ENCODE data around the gene ING3. TPM values are rescaled to one million over a fixed set of nuclear protein-coding genes. Genes with fewer than 3 reads are reported as not detected.

Gene ING3
- total RNA-seq, 1 donor from 2014 or later: 12.7 TPM

DNA sequence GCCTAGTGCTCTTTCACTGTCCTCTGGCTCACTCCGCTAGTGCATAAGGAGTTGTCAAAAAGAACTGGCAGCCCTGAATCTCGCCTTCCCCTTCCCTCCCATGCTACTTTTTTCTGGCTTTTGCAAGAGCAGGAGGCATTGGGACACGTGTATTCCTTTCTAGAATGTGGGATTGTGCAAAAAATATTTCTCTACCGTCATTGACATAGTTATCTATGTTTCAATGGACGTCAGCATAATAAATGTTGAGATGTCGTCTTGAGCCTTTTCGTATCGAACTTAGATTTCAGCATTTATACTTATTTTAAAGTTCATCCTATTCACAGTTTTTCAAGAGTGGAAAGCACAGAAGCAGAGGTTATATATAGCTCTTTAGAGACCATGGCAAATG is 727 bp downstream of the ING3 start:
- Histone ChIP-seq H3K36me3 (ENCODE audit: control insufficient read depth, insufficient read depth, low read length) (no peaks in the 10 kb centered on the region), H3K4me3 (ENCODE audit: low read depth, low read length) (peak overlapping the region; percentile 71), H3K27me3 (ENCODE audit: control insufficient read depth, insufficient read depth, low read length) (no peaks in the 10 kb centered on the region)
- TF ChIP-seq CTCF (IDR thresholded peaks at IDR 0.05; ENCODE audit: insufficient read depth, low read length, poor library complexity, severe bottlenecking): no peak
- DNase-seq (ENCODE audit: low read depth): no peak

DNA sequence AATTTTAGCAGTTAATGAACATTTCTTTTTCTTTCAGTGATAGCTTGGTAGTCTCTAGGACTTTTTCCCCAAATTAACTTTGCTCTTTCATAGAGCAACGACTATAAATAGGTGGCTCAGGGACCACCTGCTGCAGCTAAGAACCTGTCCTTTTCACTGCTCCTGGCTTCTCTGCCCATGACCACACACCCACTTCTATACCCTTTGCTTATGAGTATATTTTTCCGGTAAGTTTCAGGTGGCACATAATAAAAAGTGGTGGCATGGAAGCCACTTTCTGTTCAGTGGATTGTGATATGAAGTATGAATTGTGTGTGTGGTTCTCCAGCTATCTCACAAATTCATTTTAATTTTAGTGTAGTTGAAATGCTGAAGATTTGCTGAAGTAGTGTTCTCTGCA is 1.2 kb downstream of the ING3 start:
- no peak for DNase-seq (ENCODE audit: low read depth)
- TF ChIP-seq CTCF (IDR thresholded peaks at IDR 0.05; ENCODE audit: insufficient read depth, low read length, poor library complexity, severe bottlenecking): no peak
- Histone ChIP-seq H3K36me3 (ENCODE audit: control insufficient read depth, insufficient read depth, low read length) (no peaks in the 10 kb centered on the region), H3K27me3 (ENCODE audit: control insufficient read depth, insufficient read depth, low read length) (no peaks in the 10 kb centered on the region), H3K4me3 (ENCODE audit: low read depth, low read length) (no peak overlapping the region)

DNA sequence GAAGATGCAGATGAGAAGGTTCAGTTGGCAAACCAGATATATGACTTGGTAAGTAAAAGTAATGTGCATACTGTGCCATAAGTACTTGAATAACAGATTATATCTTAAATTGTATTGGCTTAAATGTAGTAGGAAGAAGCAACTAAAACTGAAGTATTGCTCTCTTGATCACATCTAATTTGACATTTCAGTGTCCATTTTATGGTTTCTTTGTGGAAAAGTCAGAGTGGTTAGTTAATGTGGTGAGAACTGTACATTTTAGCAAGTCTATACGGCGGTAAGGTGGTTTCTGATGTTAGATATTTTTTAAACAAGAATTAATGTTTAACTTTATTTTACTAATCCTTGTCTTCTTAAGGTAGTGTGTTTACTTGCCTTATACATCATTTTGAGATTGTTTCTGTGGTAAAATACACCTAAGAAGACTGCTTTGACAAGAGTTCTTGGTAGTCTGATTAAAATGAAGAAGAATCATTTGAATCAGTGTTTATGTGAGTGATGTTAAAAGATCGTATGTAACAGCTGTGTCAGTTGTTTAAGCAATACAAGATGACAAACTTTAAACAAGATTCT is 5.1 kb downstream of the ING3 start:
- Histone ChIP-seq H3K36me3 (ENCODE audit: control insufficient read depth, insufficient read depth, low read length) (no peaks in the 10 kb centered on the region), H3K4me3 (ENCODE audit: low read depth, low read length) (no peak overlapping the region), H3K27me3 (ENCODE audit: control insufficient read depth, insufficient read depth, low read length) (no peaks in the 10 kb centered on the region)
- TF ChIP-seq CTCF (IDR thresholded peaks at IDR 0.05; ENCODE audit: insufficient read depth, low read length, poor library complexity, severe bottlenecking): no peak
- DNase-seq (ENCODE audit: low read depth): no peak

GRCh38 chr7:120959929-120960484 is 9.4 kb downstream of the ING3 start:
- Histone ChIP-seq H3K4me3 (ENCODE audit: low read depth, low read length) (no peak overlapping the region), H3K27me3 (ENCODE audit: control insufficient read depth, insufficient read depth, low read length) (no peaks in the 10 kb centered on the region), H3K36me3 (ENCODE audit: control insufficient read depth, insufficient read depth, low read length) (no peaks in the 10 kb centered on the region)
- no peak for DNase-seq (ENCODE audit: low read depth)
- TF ChIP-seq CTCF (IDR thresholded peaks at IDR 0.05; ENCODE audit: insufficient read depth, low read length, poor library complexity, severe bottlenecking): no peak

GRCh38 chr7:120960714-120961113 is 10.1 kb downstream of the ING3 start:
- Histone ChIP-seq H3K27me3 (ENCODE audit: control insufficient read depth, insufficient read depth, low read length) (no peaks in the 10 kb centered on the region), H3K36me3 (ENCODE audit: control insufficient read depth, insufficient read depth, low read length) (no peaks in the 10 kb centered on the region), H3K4me3 (ENCODE audit: low read depth, low read length) (no peak overlapping the region)
- no peak for DNase-seq (ENCODE audit: low read depth)
- TF ChIP-seq CTCF (IDR thresholded peaks at IDR 0.05; ENCODE audit: insufficient read depth, low read length, poor library complexity, severe bottlenecking): no peak

- Histone ChIP-seq H3K4me3 (ENCODE audit: low read depth, low read length) (no peak overlapping the region), H3K27me3 (ENCODE audit: control insufficient read depth, insufficient read depth, low read length) (no peaks in the 10 kb centered on the region), H3K36me3 (ENCODE audit: control insufficient read depth, insufficient read depth, low read length) (no peaks in the 10 kb centered on the region)
- no peak for TF ChIP-seq CTCF (IDR thresholded peaks at IDR 0.05; ENCODE audit: insufficient read depth, low read length, poor library complexity, severe bottlenecking)
- DNase-seq (ENCODE audit: low read depth): no peak
Measured at GRCh38 chr7:120961638-120962173, 11.1 kb downstream of the ING3 start.

Measured in kidney epithelial cell (primary cell).